Measurements from ENCODE around the gene SULT1E1.

DNA sequence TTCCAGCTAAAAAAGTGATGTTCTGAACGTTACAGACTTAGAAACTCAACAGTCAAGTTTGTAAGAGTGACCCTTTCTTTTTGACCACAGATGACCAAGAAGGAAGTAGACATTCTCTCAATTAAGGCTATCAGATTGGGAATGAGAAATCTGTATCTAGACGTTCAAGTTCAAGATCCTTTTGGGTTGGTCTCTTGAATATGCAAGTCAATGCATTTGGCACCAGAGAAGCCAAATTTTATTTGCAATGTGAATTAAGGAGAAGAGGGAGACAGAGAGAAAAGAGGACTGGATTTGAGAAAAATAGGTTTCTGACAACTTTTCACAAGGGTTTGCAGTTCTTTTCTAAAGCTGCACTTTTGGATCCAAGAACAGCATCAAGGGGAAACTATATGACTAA is 17.5 kb upstream of the SULT1E1 start:
- no peak for TF ChIP-seq EZH2 (IDR thresholded peaks at IDR 0.05; ENCODE audit: low read length, missing control alignments)
- TF ChIP-seq, protein P1, sequence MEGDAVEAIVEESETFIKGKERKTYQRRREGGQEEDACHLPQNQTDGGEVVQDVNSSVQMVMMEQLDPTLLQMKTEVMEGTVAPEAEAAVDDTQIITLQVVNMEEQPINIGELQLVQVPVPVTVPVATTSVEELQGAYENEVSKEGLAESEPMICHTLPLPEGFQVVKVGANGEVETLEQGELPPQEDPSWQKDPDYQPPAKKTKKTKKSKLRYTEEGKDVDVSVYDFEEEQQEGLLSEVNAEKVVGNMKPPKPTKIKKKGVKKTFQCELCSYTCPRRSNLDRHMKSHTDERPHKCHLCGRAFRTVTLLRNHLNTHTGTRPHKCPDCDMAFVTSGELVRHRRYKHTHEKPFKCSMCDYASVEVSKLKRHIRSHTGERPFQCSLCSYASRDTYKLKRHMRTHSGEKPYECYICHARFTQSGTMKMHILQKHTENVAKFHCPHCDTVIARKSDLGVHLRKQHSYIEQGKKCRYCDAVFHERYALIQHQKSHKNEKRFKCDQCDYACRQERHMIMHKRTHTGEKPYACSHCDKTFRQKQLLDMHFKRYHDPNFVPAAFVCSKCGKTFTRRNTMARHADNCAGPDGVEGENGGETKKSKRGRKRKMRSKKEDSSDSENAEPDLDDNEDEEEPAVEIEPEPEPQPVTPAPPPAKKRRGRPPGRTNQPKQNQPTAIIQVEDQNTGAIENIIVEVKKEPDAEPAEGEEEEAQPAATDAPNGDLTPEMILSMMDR (conservative IDR thresholded peaks at IDR 0.05 in 1 of 2, IDR thresholded peaks at IDR 0.05 in 1 of 2; ENCODE audit: low read depth in 1 of 2, low read length in 2 of 2): no peak
